ENCODE measurements around the gene FRMPD2. TPM values are rescaled to one million over a fixed set of nuclear protein-coding genes. Genes with fewer than 3 reads are reported as not detected.

Gene FRMPD2
- total and polyA plus RNA-seq, 2 of the 4 experiments (the other 2 are of a cell fraction), result 0.18 TPM; not detected in 1

DNA sequence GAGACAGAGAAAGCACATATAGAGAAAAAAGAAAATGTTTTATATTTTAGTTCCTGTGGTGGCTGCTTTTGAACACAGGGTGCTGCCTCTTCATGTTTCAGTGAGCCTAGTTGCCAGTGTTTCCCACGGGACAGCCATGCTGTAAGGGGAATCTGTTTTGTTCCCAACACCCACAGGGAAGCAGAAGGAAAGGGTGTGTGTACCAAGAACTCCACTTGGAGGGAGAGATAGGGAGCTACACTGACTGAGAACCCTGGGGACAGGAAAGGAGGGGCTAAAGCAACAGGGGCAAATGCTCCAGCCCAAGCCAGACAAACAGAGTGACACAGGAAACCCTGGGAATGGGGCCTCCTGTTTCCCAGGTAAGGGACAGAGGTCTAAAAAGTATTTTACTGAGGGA lies 40.2 kb downstream of the FRMPD2 start:
- Histone ChIP-seq H3K79me1 (ENCODE audit: low read depth in 1 of 2, low read length in 2 of 2) (no peaks in the 10 kb centered on the region), H3K14ac (replicated peaks; ENCODE audit: low read depth, low read length) (no peak overlapping the region), H2BK120ac (ENCODE audit: low read depth, low read length) (no peak overlapping the region), H2BK5ac (ENCODE audit: low read depth, low read length, poor library complexity, severe bottlenecking) (no peak overlapping the region), H3K9ac (ENCODE audit: low read depth, low read length) (no peak overlapping the region), H3K23ac (ENCODE audit: low read depth, low read length) (no peak overlapping the region), H3K56ac (ENCODE audit: extremely low read depth, insufficient read depth, low read length) (no peak overlapping the region), H4K5ac (ENCODE audit: low read depth, low read length) (no peak overlapping the region), H4K20me1 (ENCODE audit: insufficient read depth, low read length) (no peaks in the 10 kb centered on the region), H3K36me3 (ENCODE audit: control insufficient read depth, insufficient read depth, low read length) (no peaks in the 10 kb centered on the region), H3K4me2 (ENCODE audit: low read depth, low read length) (no peak overlapping the region), H2AK9ac (replicated peaks; ENCODE audit: low read depth, low read length, poor library complexity) (no peak overlapping the region), H3K4me3 (ENCODE audit: insufficient read depth, low read depth, low read length) (no peak overlapping the region), H3K27ac (ENCODE audit: insufficient read depth, low read length) (no peak overlapping the region), H3K4ac (ENCODE audit: low read depth, low read length) (no peak overlapping the region), H3K9me3 (ENCODE audit: control insufficient read depth, insufficient read depth, low read length) (no peaks in the 10 kb centered on the region), H3K18ac (ENCODE audit: low read depth, low read length) (no peak overlapping the region), H3K4me1 (ENCODE audit: control insufficient read depth, insufficient read depth, low read length) (no peaks in the 10 kb centered on the region), H2BK20ac (ENCODE audit: low read depth, low read length) (no peak overlapping the region), H2AK5ac (ENCODE audit: low read depth, low read length) (no peak overlapping the region), H3K27me3 (ENCODE audit: control insufficient read depth, insufficient read depth, low read length) (peaks cover 21% of the 10 kb centered on the region), H3K9me1 (ENCODE audit: insufficient read depth, low read length) (no peaks in the 10 kb centered on the region), H2BK15ac (ENCODE audit: low read depth, low read length) (no peak overlapping the region), H4K8ac (ENCODE audit: low read depth in 2 of 2, low read length in 2 of 2) (no peak overlapping the region), H2AFZ (replicated peaks; ENCODE audit: low read length, poor library complexity) (no peak overlapping the region), H4K91ac (ENCODE audit: insufficient read depth, low read depth, low read length) (no peak overlapping the region)
- in situ Hi-C loops (cut with MboI; ENCODE audit: low sequenced_read_pairs) (no loop called here), intact Hi-C loops (cut with micrococcal nuclease) (no loop called here), dilution Hi-C loops (cut with HindIII; ENCODE audit: low sequenced_read_pairs, unreplicated experiment) (no loop called here)
- no CpG with 5 or more reads among the region's 1 CpG for WGBS, 2 experiments (ENCODE audit: extremely low coverage in 2 of 2, insufficient read length in 1 of 2)
- ATAC-seq (ENCODE audit: low read depth), result no peak
- CTCF ChIA-PET, result no interaction called here
- BruUV-seq (replicated peaks), result no TSS peak
- POLR2A ChIA-PET (ENCODE audit: unreplicated experiment), result no interaction called here
- DNase-seq, result no peak
- TF ChIP-seq CEBPB (IDR thresholded peaks at IDR 0.05; ENCODE audit: low read depth, low read length) (no peak), BHLHE40 (IDR thresholded peaks at IDR 0.05; ENCODE audit: low read depth, low read length) (no peak), RFX5 (IDR thresholded peaks at IDR 0.05; ENCODE audit: low read depth, low read length) (no peak), RAD21 (IDR thresholded peaks at IDR 0.05; ENCODE audit: low read length) (no peak), CHD1 (IDR thresholded peaks at IDR 0.05; ENCODE audit: low read depth, low read length) (no peak), FOS (IDR thresholded peaks at IDR 0.05; ENCODE audit: low read depth, low read length) (no peak), POLR2A (IDR thresholded peaks at IDR 0.05; ENCODE audit: low read depth, low read length) (no peak)
